ENCODE measurements around the gene USP35. TPM values are rescaled to one million over a fixed set of nuclear protein-coding genes. Genes with fewer than 3 reads are reported as not detected.

The USP35 gene
- total and polyA plus RNA-seq, 2 donors (not counting 1 experiment from before 2014, with no cell fraction given): 4.8 to 6.0 TPM

GRCh38 chr11:78197816-78198215, 9.1 kb downstream of the USP35 start:
- Histone ChIP-seq H3K4me3 (ENCODE audit: control extremely low read depth in 1 of 5, extremely low read depth in 1 of 5, insufficient read depth in 1 of 5, low read depth in 2 of 5, low read length in 4 of 5) (no peak overlapping the region), H3K79me2 (ENCODE audit: control insufficient read depth, insufficient read depth, low read length) (no peaks in the 10 kb centered on the region), H3K9me3 (ENCODE audit: control extremely low read depth in 1 of 3, control insufficient read depth in 2 of 3, insufficient read depth in 1 of 3, low read length in 2 of 3) (peaks cover 0 to 3% (median 0%) of the 10 kb centered on the region in 3 donors), H3K27me3 (replicated peaks in 1 of 4; ENCODE audit: control extremely low read depth in 1 of 4, control insufficient read depth in 3 of 4, insufficient read depth in 4 of 4, low read length in 3 of 4) (no peaks in the 10 kb centered on the region), H4K20me1 (ENCODE audit: control insufficient read depth, insufficient read depth, low read length, poor library complexity, severe bottlenecking) (no peaks in the 10 kb centered on the region), H3K4me2 (replicated peaks; ENCODE audit: low read depth, low read length, poor library complexity, severe bottlenecking) (no peak overlapping the region), H3K9ac (ENCODE audit: low read length) (no peak overlapping the region), H3K4me1 (ENCODE audit: control insufficient read depth in 2 of 2, insufficient read depth in 2 of 2, low read length in 2 of 2) (peaks cover 13% of the 10 kb centered on the region in 2 donors), H3K27ac (ENCODE audit: low read length in 2 of 2) (no peak overlapping the region), H3K36me3 (replicated peaks in 1 of 2; ENCODE audit: control extremely low read depth in 1 of 2, control insufficient read depth in 1 of 2, extremely low read depth in 1 of 2, insufficient read depth in 2 of 2, low read length in 1 of 2) (peaks cover 0 to 4% of the 10 kb centered on the region in 2 experiments), H2AFZ (ENCODE audit: insufficient read depth, low read depth, low read length, poor library complexity, severe bottlenecking) (no peak overlapping the region)
- POLR2A ChIA-PET: no interaction called here
- H3K9me3 Mint-ChIP-seq (ENCODE audit: insufficient read depth): no peaks in the 10 kb centered on the region
- TF ChIP-seq EZH2 (IDR thresholded peaks at IDR 0.05; ENCODE audit: borderline replicate concordance, insufficient read depth, low read depth, low read length, poor library complexity, severe bottlenecking) (no peak), CTCF (IDR thresholded peaks at IDR 0.05) (no peak)
- H3K4me1 Mint-ChIP-seq: peaks cover 18% of the 10 kb centered on the region
- intact Hi-C loops (cut with micrococcal nuclease): no loop called here
- WGBS (ENCODE audit: insufficient coverage): 95% methylated on average over 7 of the region's 8 CpGs
- DNase-seq: no peak
- H3K4me3 Mint-ChIP-seq: no peak overlapping the region
- no peak overlapping the region for H3K27ac Mint-ChIP-seq
- ATAC-seq (ENCODE audit: low read depth): no peak
- CTCF ChIA-PET: no interaction called here
- H3K27me3 Mint-ChIP-seq: no peaks in the 10 kb centered on the region

DNA sequence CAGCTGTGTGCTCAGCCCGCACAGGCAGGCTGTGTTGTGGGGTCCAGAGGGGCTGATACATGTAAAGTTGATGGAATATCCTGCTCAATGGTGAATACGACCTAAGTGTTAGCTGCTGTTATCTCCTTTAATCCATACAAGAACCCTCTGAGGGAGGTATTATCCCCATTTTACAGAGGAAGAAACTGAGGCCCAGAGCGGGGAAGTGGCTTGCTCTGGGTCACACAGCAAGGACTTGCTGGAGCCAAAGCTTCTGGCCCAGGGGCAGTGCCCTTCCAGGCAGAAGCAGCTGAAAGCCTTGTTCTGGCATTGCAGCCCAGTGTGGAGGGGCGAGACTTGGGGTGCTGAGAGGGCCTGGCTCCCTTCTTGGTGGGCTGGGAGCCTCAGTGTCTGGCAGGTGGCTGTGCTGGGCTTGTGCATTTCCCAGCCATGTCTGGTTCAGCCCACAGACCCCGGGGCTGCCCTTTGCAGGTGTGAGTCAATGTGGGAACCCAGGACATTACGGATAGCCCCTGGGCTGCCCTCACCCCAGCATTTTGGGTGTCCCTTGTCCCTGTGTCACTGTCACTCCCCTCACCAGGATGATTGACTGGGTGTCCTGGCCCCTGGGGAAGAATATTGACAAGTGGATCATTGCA, 10.4 kb downstream of the USP35 start:
- no peaks in the 10 kb centered on the region for H4K20me1 ChIP-seq (ENCODE audit: control insufficient read depth, insufficient read depth, low read length, poor library complexity, severe bottlenecking)
- no peak for ATAC-seq (ENCODE audit: low read depth)
- no peak overlapping the region for H3K9ac ChIP-seq (ENCODE audit: low read length)
- CTCF ChIA-PET: no interaction called here
- no peaks in the 10 kb centered on the region for H3K27me3 ChIP-seq (replicated peaks in 1 of 4; ENCODE audit: control extremely low read depth in 1 of 4, control insufficient read depth in 3 of 4, insufficient read depth in 4 of 4, low read length in 3 of 4)
- H3K27me3 Mint-ChIP-seq: no peaks in the 10 kb centered on the region
- no peak overlapping the region for H3K4me2 ChIP-seq (replicated peaks; ENCODE audit: low read depth, low read length, poor library complexity, severe bottlenecking)
- no peak overlapping the region for H3K27ac Mint-ChIP-seq
- H3K4me1 Mint-ChIP-seq: peaks cover 19% of the 10 kb centered on the region
- H3K36me3 ChIP-seq (replicated peaks in 1 of 2; ENCODE audit: control extremely low read depth in 1 of 2, control insufficient read depth in 1 of 2, extremely low read depth in 1 of 2, insufficient read depth in 2 of 2, low read length in 1 of 2): peaks cover 0 to 4% of the 10 kb centered on the region in 2 experiments
- H3K9me3 ChIP-seq (ENCODE audit: control extremely low read depth in 1 of 3, control insufficient read depth in 2 of 3, insufficient read depth in 1 of 3, low read length in 2 of 3): peaks cover 0 to 3% (median 0%) of the 10 kb centered on the region in 3 donors
- no peaks in the 10 kb centered on the region for H3K79me2 ChIP-seq (ENCODE audit: control insufficient read depth, insufficient read depth, low read length)
- no peak overlapping the region for H3K4me3 Mint-ChIP-seq
- H3K4me1 ChIP-seq (ENCODE audit: control insufficient read depth in 2 of 2, insufficient read depth in 2 of 2, low read length in 2 of 2): peaks cover 14 to 15% of the 10 kb centered on the region in 2 donors
- no peak overlapping the region for H3K4me3 ChIP-seq (ENCODE audit: control extremely low read depth in 1 of 5, extremely low read depth in 1 of 5, insufficient read depth in 1 of 5, low read depth in 2 of 5, low read length in 4 of 5)
- TF ChIP-seq CTCF (IDR thresholded peaks at IDR 0.05) (no peak), EZH2 (IDR thresholded peaks at IDR 0.05; ENCODE audit: borderline replicate concordance, insufficient read depth, low read depth, low read length, poor library complexity, severe bottlenecking) (no peak)
- no peak overlapping the region for H3K27ac ChIP-seq (ENCODE audit: low read length in 2 of 2)
- WGBS (ENCODE audit: insufficient coverage): 92% methylated on average over 4 of the region's 6 CpGs
- H3K9me3 Mint-ChIP-seq (ENCODE audit: insufficient read depth): no peaks in the 10 kb centered on the region
- intact Hi-C loops (cut with micrococcal nuclease): no loop called here
- no peak for DNase-seq
- POLR2A ChIA-PET: no interaction called here
- H2AFZ ChIP-seq (ENCODE audit: insufficient read depth, low read depth, low read length, poor library complexity, severe bottlenecking): no peak overlapping the region
